ENCODE measurements around the gene USP9Y.

Gene USP9Y

GRCh38 chrY:12898604-12899003 lies 197.6 kb downstream of the USP9Y start:
- H3K9ac ChIP-seq (ENCODE audit: low read length) = no peak overlapping the region
- H3K9me3 ChIP-seq (ENCODE audit: low read length) = no peaks in the 10 kb centered on the region
- H3K4me3 ChIP-seq (ENCODE audit: low read depth in 1 of 2, low read length in 2 of 2) = no peak overlapping the region
- no peaks in the 10 kb centered on the region for H3K27me3 ChIP-seq (ENCODE audit: control insufficient read depth in 1 of 2, insufficient read depth in 2 of 2, low read length in 2 of 2)
- H3K4me1 ChIP-seq (ENCODE audit: insufficient read depth, low read length) = no peaks in the 10 kb centered on the region
- no peak overlapping the region for H3K27ac ChIP-seq (ENCODE audit: low read depth, low read length)
- no peaks in the 10 kb centered on the region for H3K36me3 ChIP-seq (ENCODE audit: insufficient read depth, low read length)

- Histone ChIP-seq H3K27me3 (ENCODE audit: control insufficient read depth in 1 of 2, insufficient read depth in 2 of 2, low read length in 2 of 2) (no peaks in the 10 kb centered on the region), H3K9me3 (ENCODE audit: low read length) (no peaks in the 10 kb centered on the region), H3K9ac (ENCODE audit: low read length) (no peak within 1 kb of the TSS), H3K36me3 (ENCODE audit: insufficient read depth, low read length) (no peaks in the 10 kb centered on the region), H3K27ac (ENCODE audit: low read depth, low read length) (no peak within 1 kb of the TSS), H3K4me1 (ENCODE audit: insufficient read depth, low read length) (no peaks in the 10 kb centered on the region), H3K4me3 (ENCODE audit: low read depth in 1 of 2, low read length in 2 of 2) (no peak within 1 kb of the TSS)
Measured at GRCh38 chrY:12904618-12905516, 203.8 kb downstream of the USP9Y start, which contains the start of gene DDX3Y. DDX3Y (plus strand) TSS chrY:12904868; CDS start chrY:12904937, 69 bp downstream.

GRCh38 chrY:12905517-12905872 lies 204.5 kb downstream of the USP9Y start:
- Histone ChIP-seq H3K4me3 (ENCODE audit: low read depth in 1 of 2, low read length in 2 of 2) (no peak overlapping the region), H3K36me3 (ENCODE audit: insufficient read depth, low read length) (no peaks in the 10 kb centered on the region), H3K4me1 (ENCODE audit: insufficient read depth, low read length) (no peaks in the 10 kb centered on the region), H3K9me3 (ENCODE audit: low read length) (no peaks in the 10 kb centered on the region), H3K9ac (ENCODE audit: low read length) (no peak overlapping the region), H3K27me3 (ENCODE audit: control insufficient read depth in 1 of 2, insufficient read depth in 2 of 2, low read length in 2 of 2) (no peaks in the 10 kb centered on the region), H3K27ac (ENCODE audit: low read depth, low read length) (no peak overlapping the region)

DNA sequence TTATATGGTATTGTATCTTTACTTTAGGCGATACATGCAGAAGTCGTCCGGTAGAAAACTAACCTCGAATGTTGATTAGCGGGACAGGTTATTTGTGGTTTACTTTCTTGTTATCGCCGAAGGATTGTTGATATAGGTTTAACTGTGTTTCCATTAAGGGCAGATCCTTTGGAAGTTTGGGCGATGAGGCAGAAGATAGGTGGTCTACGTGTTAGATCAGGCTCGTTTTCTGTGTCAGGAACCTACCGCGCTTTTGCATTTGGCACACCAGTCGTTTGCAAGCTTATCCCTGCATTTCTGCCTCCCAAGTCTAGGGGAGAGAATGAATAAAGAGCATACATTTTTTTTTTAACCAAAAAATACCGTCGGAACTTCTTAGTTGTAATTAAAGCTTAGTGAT lies 204.9 kb downstream of the USP9Y start:
- H3K4me1 ChIP-seq (ENCODE audit: insufficient read depth, low read length) = no peaks in the 10 kb centered on the region
- no peak overlapping the region for H3K27ac ChIP-seq (ENCODE audit: low read depth, low read length)
- no peak overlapping the region for H3K4me3 ChIP-seq (ENCODE audit: low read depth in 1 of 2, low read length in 2 of 2)

More for the DNA sequence above, 204.9 kb downstream of the USP9Y start:
- Histone ChIP-seq H3K9ac (ENCODE audit: low read length) (no peak overlapping the region), H3K36me3 (ENCODE audit: insufficient read depth, low read length) (no peaks in the 10 kb centered on the region), H3K27me3 (ENCODE audit: control insufficient read depth in 1 of 2, insufficient read depth in 2 of 2, low read length in 2 of 2) (no peaks in the 10 kb centered on the region), H3K9me3 (ENCODE audit: low read length) (no peaks in the 10 kb centered on the region)

Data from muscle layer of colon (tissue), 2 donors.